ENCODE data around the gene RNF31.

RNF31 gene

GRCh38 chr14:24149302-24149969, 2.1 kb downstream of the RNF31 start:
- in situ Hi-C loops (cut with MboI; ENCODE audit: low sequenced_read_pairs, unreplicated experiment): no loop called here
- no peak for DNase-seq (ENCODE audit: low spot score)
- TF ChIP-seq, protein P1, sequence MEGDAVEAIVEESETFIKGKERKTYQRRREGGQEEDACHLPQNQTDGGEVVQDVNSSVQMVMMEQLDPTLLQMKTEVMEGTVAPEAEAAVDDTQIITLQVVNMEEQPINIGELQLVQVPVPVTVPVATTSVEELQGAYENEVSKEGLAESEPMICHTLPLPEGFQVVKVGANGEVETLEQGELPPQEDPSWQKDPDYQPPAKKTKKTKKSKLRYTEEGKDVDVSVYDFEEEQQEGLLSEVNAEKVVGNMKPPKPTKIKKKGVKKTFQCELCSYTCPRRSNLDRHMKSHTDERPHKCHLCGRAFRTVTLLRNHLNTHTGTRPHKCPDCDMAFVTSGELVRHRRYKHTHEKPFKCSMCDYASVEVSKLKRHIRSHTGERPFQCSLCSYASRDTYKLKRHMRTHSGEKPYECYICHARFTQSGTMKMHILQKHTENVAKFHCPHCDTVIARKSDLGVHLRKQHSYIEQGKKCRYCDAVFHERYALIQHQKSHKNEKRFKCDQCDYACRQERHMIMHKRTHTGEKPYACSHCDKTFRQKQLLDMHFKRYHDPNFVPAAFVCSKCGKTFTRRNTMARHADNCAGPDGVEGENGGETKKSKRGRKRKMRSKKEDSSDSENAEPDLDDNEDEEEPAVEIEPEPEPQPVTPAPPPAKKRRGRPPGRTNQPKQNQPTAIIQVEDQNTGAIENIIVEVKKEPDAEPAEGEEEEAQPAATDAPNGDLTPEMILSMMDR (IDR thresholded peaks at IDR 0.05; ENCODE audit: borderline replicate concordance, control extremely low read depth, extremely low read depth, insufficient read depth, missing control alignments): no peak

GRCh38 chr14:24150061-24150460, 2.8 kb downstream of the RNF31 start:
- in situ Hi-C loops (cut with MboI; ENCODE audit: low sequenced_read_pairs, unreplicated experiment): no loop called here
- TF ChIP-seq, protein P1 (IDR thresholded peaks at IDR 0.05; ENCODE audit: borderline replicate concordance, control extremely low read depth, extremely low read depth, insufficient read depth, missing control alignments): no peak
- DNase-seq (ENCODE audit: low spot score): no peak

DNA sequence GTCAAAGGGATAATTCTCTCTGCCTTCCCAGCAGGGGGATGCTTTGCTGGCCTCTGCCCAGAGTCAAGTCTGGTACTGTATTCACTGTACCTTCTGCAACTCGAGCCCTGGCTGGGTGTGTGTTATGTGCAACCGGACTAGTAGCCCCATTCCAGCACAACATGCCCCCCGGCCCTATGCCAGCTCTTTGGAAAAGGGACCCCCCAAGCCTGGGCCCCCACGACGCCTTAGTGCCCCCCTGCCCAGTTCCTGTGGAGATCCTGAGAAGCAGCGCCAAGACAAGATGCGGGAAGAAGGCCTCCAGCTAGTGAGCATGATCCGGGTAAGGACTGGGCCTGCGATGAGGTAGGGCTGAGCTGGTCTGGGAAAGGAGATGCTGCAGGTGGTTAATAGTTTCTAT, 3.3 kb downstream of the RNF31 start:
- in situ Hi-C loops (cut with MboI; ENCODE audit: low sequenced_read_pairs, unreplicated experiment): no loop called here
- TF ChIP-seq, protein P1 (IDR thresholded peaks at IDR 0.05; ENCODE audit: borderline replicate concordance, control extremely low read depth, extremely low read depth, insufficient read depth, missing control alignments): no peak
- no peak for DNase-seq (ENCODE audit: low spot score)

DNA sequence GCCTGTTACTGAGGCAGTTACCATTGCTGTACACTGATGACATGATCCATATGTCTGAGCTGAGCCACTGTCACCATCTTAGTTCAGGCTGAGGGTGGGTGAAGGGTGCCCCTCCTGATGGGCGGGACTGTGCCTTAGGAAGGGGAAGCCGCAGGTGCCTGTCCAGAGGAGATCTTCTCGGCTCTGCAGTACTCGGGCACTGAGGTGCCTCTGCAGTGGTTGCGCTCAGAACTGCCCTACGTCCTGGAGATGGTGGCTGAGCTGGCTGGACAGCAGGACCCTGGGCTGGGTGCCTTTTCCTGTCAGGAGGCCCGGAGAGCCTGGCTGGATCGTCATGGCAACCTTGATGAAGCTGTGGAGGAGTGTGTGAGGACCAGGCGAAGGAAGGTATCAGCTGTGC, 3.7 kb downstream of the RNF31 start:
- in situ Hi-C loops (cut with MboI; ENCODE audit: low sequenced_read_pairs, unreplicated experiment): no loop called here
- TF ChIP-seq, protein P1 (IDR thresholded peaks at IDR 0.05; ENCODE audit: borderline replicate concordance, control extremely low read depth, extremely low read depth, insufficient read depth, missing control alignments): no peak

DNA sequence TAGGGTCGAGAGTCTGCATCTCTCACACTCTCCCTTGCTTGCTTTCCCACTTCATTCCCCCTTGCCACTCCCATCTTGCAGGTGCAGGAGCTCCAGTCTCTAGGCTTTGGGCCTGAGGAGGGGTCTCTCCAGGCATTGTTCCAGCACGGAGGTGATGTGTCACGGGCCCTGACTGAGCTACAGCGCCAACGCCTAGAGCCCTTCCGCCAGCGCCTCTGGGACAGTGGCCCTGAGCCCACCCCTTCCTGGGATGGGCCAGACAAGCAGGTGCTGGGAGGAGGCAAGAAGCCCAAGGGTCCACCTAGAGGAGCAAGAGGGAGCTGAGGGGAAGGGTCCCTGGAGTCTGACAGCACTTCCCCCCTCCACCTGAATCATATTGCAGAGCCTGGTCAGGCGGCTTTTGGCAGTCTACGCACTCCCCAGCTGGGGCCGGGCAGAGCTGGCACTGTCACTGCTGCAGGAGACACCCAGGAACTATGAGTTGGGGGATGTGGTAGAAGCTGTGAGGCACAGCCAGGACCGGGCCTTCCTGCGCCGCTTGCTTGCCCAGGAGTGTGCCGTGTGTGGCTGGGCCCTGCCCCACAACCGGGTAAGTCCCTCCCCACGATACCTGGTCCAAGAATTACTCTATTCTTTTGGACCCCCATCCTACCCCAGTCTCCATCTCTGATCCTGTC, 4.2 kb downstream of the RNF31 start:
- in situ Hi-C loops (cut with MboI; ENCODE audit: low sequenced_read_pairs, unreplicated experiment): no loop called here

More for the DNA sequence above, 3.7 kb downstream of the RNF31 start:
- no peak for DNase-seq (ENCODE audit: low spot score)

DNA sequence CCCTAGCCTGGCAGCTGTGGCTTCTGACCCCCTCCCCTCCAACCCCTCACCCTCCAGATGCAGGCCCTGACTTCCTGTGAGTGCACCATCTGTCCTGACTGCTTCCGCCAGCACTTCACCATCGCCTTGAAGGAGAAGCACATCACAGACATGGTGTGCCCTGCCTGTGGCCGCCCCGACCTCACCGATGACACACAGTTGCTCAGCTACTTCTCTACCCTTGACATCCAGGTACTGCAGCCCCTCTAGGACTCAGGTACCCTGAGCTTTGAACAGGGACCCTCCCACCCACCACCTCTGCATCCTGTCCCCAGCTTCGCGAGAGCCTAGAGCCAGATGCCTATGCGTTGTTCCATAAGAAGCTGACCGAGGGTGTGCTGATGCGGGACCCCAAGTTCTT, 7.8 kb downstream of the RNF31 start:
- in situ Hi-C loops (cut with MboI; ENCODE audit: low sequenced_read_pairs, unreplicated experiment): no loop called here
- TF ChIP-seq, protein P1 (IDR thresholded peaks at IDR 0.05; ENCODE audit: borderline replicate concordance, control extremely low read depth, extremely low read depth, insufficient read depth, missing control alignments): no peak
- DNase-seq (ENCODE audit: low spot score): no peak

More for the DNA sequence above, 4.2 kb downstream of the RNF31 start:
- TF ChIP-seq, protein P1 (IDR thresholded peaks at IDR 0.05; ENCODE audit: borderline replicate concordance, control extremely low read depth, extremely low read depth, insufficient read depth, missing control alignments): no peak
- DNase-seq (ENCODE audit: low spot score): no peak
